ENCODE data around the gene DMD. TPM values are rescaled to one million over a fixed set of nuclear protein-coding genes. Genes with fewer than 3 reads are reported as not detected.

DMD gene
- total and polyA plus RNA-seq, 2 donors (not counting 1 experiment from before 2014, with no cell fraction given), result 2.0 to 51.8 TPM

DNA sequence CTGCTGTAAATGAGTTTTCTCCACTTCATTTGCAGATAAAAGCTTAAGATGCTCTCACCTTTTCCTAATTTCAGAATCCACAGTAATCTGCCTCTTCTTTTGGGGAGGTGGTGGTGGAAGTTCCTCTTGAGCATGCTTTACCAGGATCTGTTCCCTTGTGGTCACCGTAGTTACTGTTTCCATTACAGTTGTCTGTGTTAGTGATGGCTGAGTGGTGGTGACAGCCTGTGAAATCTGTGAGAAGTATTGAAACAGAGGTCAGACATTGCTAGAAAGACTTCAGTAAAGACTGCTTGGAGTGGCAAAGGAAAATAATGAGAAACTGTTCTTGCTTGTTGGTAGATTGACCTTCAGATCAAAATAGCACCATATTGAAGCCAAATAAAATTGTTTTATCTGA lies 666.2 kb downstream of the DMD start:
- H3K36me3 ChIP-seq (replicated peaks in 1 of 2; ENCODE audit: control extremely low read depth in 1 of 2, control insufficient read depth in 1 of 2, extremely low read depth in 1 of 2, insufficient read depth in 2 of 2, low read length in 1 of 2), result no peaks in the 10 kb centered on the region
- no peak for ATAC-seq (ENCODE audit: low read depth)
- TF ChIP-seq CTCF (IDR thresholded peaks at IDR 0.05), result no peak
- no peak for TF ChIP-seq EZH2 (IDR thresholded peaks at IDR 0.05; ENCODE audit: borderline replicate concordance, insufficient read depth, low read depth, low read length, poor library complexity, severe bottlenecking)
- H4K20me1 ChIP-seq (ENCODE audit: control insufficient read depth, insufficient read depth, low read length, poor library complexity, severe bottlenecking), result no peaks in the 10 kb centered on the region
- no peak overlapping the region for H3K4me3 Mint-ChIP-seq
- H3K79me2 ChIP-seq (ENCODE audit: control insufficient read depth, insufficient read depth, low read length), result no peaks in the 10 kb centered on the region
- no peaks in the 10 kb centered on the region for H3K4me1 ChIP-seq (ENCODE audit: control insufficient read depth in 2 of 2, insufficient read depth in 2 of 2, low read length in 2 of 2)
- H2AFZ ChIP-seq (ENCODE audit: insufficient read depth, low read depth, low read length, poor library complexity, severe bottlenecking), result no peak overlapping the region
- H3K4me2 ChIP-seq (replicated peaks; ENCODE audit: low read depth, low read length, poor library complexity, severe bottlenecking), result no peak overlapping the region
- H3K27ac ChIP-seq (ENCODE audit: low read length in 2 of 2), result no peak overlapping the region
- H3K4me1 Mint-ChIP-seq, result no peaks in the 10 kb centered on the region
- H3K27ac Mint-ChIP-seq, result no peak overlapping the region
- POLR2A ChIA-PET, result no interaction called here
- H3K27me3 Mint-ChIP-seq, result no peaks in the 10 kb centered on the region
- CTCF ChIA-PET, result no interaction called here
- no peak for DNase-seq
- no peaks in the 10 kb centered on the region for H3K9me3 ChIP-seq (ENCODE audit: control extremely low read depth in 1 of 3, control insufficient read depth in 2 of 3, insufficient read depth in 1 of 3, low read length in 2 of 3)
- no peak overlapping the region for H3K9ac ChIP-seq (ENCODE audit: low read length)
- 80% methylated on average over 1 of the region's 1 CpG for WGBS (ENCODE audit: insufficient coverage)
- no peaks in the 10 kb centered on the region for H3K27me3 ChIP-seq (replicated peaks in 1 of 4; ENCODE audit: control extremely low read depth in 1 of 4, control insufficient read depth in 3 of 4, insufficient read depth in 4 of 4, low read length in 3 of 4)
- no peak overlapping the region for H3K4me3 ChIP-seq (ENCODE audit: control extremely low read depth in 1 of 5, extremely low read depth in 1 of 5, insufficient read depth in 1 of 5, low read depth in 2 of 5, low read length in 4 of 5)
- no peaks in the 10 kb centered on the region for H3K9me3 Mint-ChIP-seq (ENCODE audit: insufficient read depth)
- intact Hi-C loops (cut with micrococcal nuclease), result no loop called here

- H3K4me1 ChIP-seq (ENCODE audit: control insufficient read depth in 2 of 2, insufficient read depth in 2 of 2, low read length in 2 of 2), result no peaks in the 10 kb centered on the region
- no peak for DNase-seq
- Mint-ChIP-seq H3K27ac (no peak overlapping the region), H3K9me3 (ENCODE audit: insufficient read depth) (no peaks in the 10 kb centered on the region), H3K4me1 (no peaks in the 10 kb centered on the region), H3K27me3 (no peaks in the 10 kb centered on the region), H3K4me3 (no peak overlapping the region)
- H4K20me1 ChIP-seq (ENCODE audit: control insufficient read depth, insufficient read depth, low read length, poor library complexity, severe bottlenecking), result no peaks in the 10 kb centered on the region
- H2AFZ ChIP-seq (ENCODE audit: insufficient read depth, low read depth, low read length, poor library complexity, severe bottlenecking), result no peak overlapping the region
- no peaks in the 10 kb centered on the region for H3K27me3 ChIP-seq (replicated peaks in 1 of 4; ENCODE audit: control extremely low read depth in 1 of 4, control insufficient read depth in 3 of 4, insufficient read depth in 4 of 4, low read length in 3 of 4)
- no peak for TF ChIP-seq CTCF (IDR thresholded peaks at IDR 0.05)
- TF ChIP-seq EZH2 (IDR thresholded peaks at IDR 0.05; ENCODE audit: borderline replicate concordance, insufficient read depth, low read depth, low read length, poor library complexity, severe bottlenecking), result no peak
- H3K4me2 ChIP-seq (replicated peaks; ENCODE audit: low read depth, low read length, poor library complexity, severe bottlenecking), result no peak overlapping the region
- CTCF ChIA-PET, result no interaction called here
- H3K27ac ChIP-seq (ENCODE audit: low read length in 2 of 2), result no peak overlapping the region
- no peaks in the 10 kb centered on the region for H3K36me3 ChIP-seq (replicated peaks in 1 of 2; ENCODE audit: control extremely low read depth in 1 of 2, control insufficient read depth in 1 of 2, extremely low read depth in 1 of 2, insufficient read depth in 2 of 2, low read length in 1 of 2)
- WGBS (ENCODE audit: insufficient coverage), result 94% methylated on average over 3 of the region's 8 CpGs
- no peak overlapping the region for H3K4me3 ChIP-seq (ENCODE audit: control extremely low read depth in 1 of 5, extremely low read depth in 1 of 5, insufficient read depth in 1 of 5, low read depth in 2 of 5, low read length in 4 of 5)
- H3K9ac ChIP-seq (ENCODE audit: low read length), result no peak overlapping the region
- POLR2A ChIA-PET, result no interaction called here
- ATAC-seq (ENCODE audit: low read depth), result no peak
- intact Hi-C loops (cut with micrococcal nuclease), result no loop called here
- no peaks in the 10 kb centered on the region for H3K9me3 ChIP-seq (ENCODE audit: control extremely low read depth in 1 of 3, control insufficient read depth in 2 of 3, insufficient read depth in 1 of 3, low read length in 2 of 3)
- H3K79me2 ChIP-seq (ENCODE audit: control insufficient read depth, insufficient read depth, low read length), result no peaks in the 10 kb centered on the region
Measured at GRCh38 chrX:32538554-32538953, 672.8 kb downstream of the DMD start.
